ENCODE data around the gene CLDN9.
"Not testable (repeated sequence)": the region's sequence is repeated elsewhere in the genome, so short reads cannot be mapped to it uniquely, and the experiment has no call there.

CLDN9 gene

GRCh38 chr16:3050487-3050886 is 37.8 kb downstream of the CLDN9 start:
- H3K4me1 ChIP-seq: peaks cover 0 to 19% (median 16%) of the 10 kb centered on the region in 4 donors
- H3K27me3 ChIP-seq: peaks cover 14 to 65% of the 10 kb centered on the region in 2 donors
- intact Hi-C loops (cut with DNase I; ENCODE audit: low total_unique reads): no loop called here
- DNase-seq: no peak
- H3K27ac ChIP-seq: no peak overlapping the region
- H3K9me3 ChIP-seq: no peaks in the 10 kb centered on the region
- H3K36me3 ChIP-seq: peaks cover 0 to 4% (median 0%) of the 10 kb centered on the region in 3 donors
- no peak overlapping the region for H3K4me3 ChIP-seq
- TF ChIP-seq CTCF (IDR thresholded peaks at IDR 0.05): no peak

- Histone ChIP-seq H3K9me3 (no peaks in the 10 kb centered on the region), H3K36me3 (peaks cover 0 to 4% (median 0%) of the 10 kb centered on the region in 3 donors), H3K27me3 (peaks cover 11 to 60% of the 10 kb centered on the region in 2 donors), H3K27ac (no peak overlapping the region), H3K4me1 (peaks cover 0 to 14% (median 10%) of the 10 kb centered on the region in 4 donors), H3K4me3 (no peak overlapping the region)
- no peak for TF ChIP-seq CTCF (IDR thresholded peaks at IDR 0.05)
- intact Hi-C loops (cut with DNase I; ENCODE audit: low total_unique reads): no loop called here
- no peak for DNase-seq
Observed at GRCh38 chr16:3051009-3051408, 38.3 kb downstream of the CLDN9 start.

GRCh38 chr16:3051494-3051893 is 38.8 kb downstream of the CLDN9 start:
- peaks cover 0 to 9% (median 6%) of the 10 kb centered on the region in 4 donors for H3K4me1 ChIP-seq
- H3K9me3 ChIP-seq: no peaks in the 10 kb centered on the region
- peaks cover 0 to 4% (median 0%) of the 10 kb centered on the region in 3 donors for H3K36me3 ChIP-seq
- no peak overlapping the region for H3K27ac ChIP-seq
- no peak for TF ChIP-seq CTCF (IDR thresholded peaks at IDR 0.05)
- intact Hi-C loops (cut with DNase I; ENCODE audit: low total_unique reads): no loop called here
- H3K27me3 ChIP-seq: peaks cover 10 to 55% of the 10 kb centered on the region in 2 donors
- H3K4me3 ChIP-seq: no peak overlapping the region
- no peak for DNase-seq

- H3K4me1 ChIP-seq; H3K27ac ChIP-seq; intact Hi-C loops (cut with DNase I; ENCODE audit: low total_unique reads); H3K4me3 ChIP-seq; H3K9me3 ChIP-seq; H3K36me3 ChIP-seq; DNase-seq: not testable (repeated sequence)
- H3K27me3 ChIP-seq: peaks cover 0 to 42% of the 10 kb centered on the region in 2 donors
Observed at GRCh38 chr16:3052571-3053329, 40.0 kb downstream of the CLDN9 start.

- DNase-seq; H3K36me3 ChIP-seq; H3K27ac ChIP-seq; H3K4me1 ChIP-seq; H3K4me3 ChIP-seq; H3K9me3 ChIP-seq; intact Hi-C loops (cut with DNase I; ENCODE audit: low total_unique reads): not testable (repeated sequence)
- peaks cover 0 to 40% of the 10 kb centered on the region in 2 donors for H3K27me3 ChIP-seq
Observed at GRCh38 chr16:3053330-3053710, 40.6 kb downstream of the CLDN9 start.

- Histone ChIP-seq H3K27ac (no peak overlapping the region), H3K4me3 (no peak overlapping the region), H3K4me1 (peaks cover 0 to 23% (median 19%) of the 10 kb centered on the region in 4 donors), H3K27me3 (peaks cover 0 to 31% of the 10 kb centered on the region in 2 donors), H3K36me3 (peaks cover 0 to 4% (median 0%) of the 10 kb centered on the region in 3 donors), H3K9me3 (no peaks in the 10 kb centered on the region)
- TF ChIP-seq CTCF (IDR thresholded peaks at IDR 0.05): no peak
- no peak for DNase-seq
- intact Hi-C loops (cut with DNase I; ENCODE audit: low total_unique reads): loop anchor here (5.0 kb wide), 1 partner anchor 67 kb away; no protein-coding TSS in a partner anchor
Observed at GRCh38 chr16:3054965-3055733, 42.4 kb downstream of the CLDN9 start.

GRCh38 chr16:3055734-3056115 is 43.0 kb downstream of the CLDN9 start:
- H3K27ac ChIP-seq, DNase-seq, H3K36me3 ChIP-seq, H3K4me3 ChIP-seq, H3K9me3 ChIP-seq: not testable (repeated sequence)
- H3K27me3 ChIP-seq: peaks cover 0 to 25% of the 10 kb centered on the region in 2 donors
- intact Hi-C loops (cut with DNase I; ENCODE audit: low total_unique reads): loop anchor here (5.0 kb wide), 1 partner anchor 67 kb away; no protein-coding TSS in a partner anchor
- H3K4me1 ChIP-seq: peaks cover 0 to 24% (median 19%) of the 10 kb centered on the region in 4 donors
